Measurements from ENCODE around the gene MGMT.

GRCh38 chr10:129447486-129447885 is 19.6 kb upstream of the MGMT start:
- TF ChIP-seq CTCF (IDR thresholded peaks at IDR 0.05) = no peak
- no peak for TF ChIP-seq POLR2A (IDR thresholded peaks at IDR 0.05)
- TF ChIP-seq POLR2AphosphoS5 (IDR thresholded peaks at IDR 0.05) = no peak
- no peak for TF ChIP-seq EP300 (IDR thresholded peaks at IDR 0.05)
